Measurements from ENCODE around the gene IQGAP2. TPM values are rescaled to one million over a fixed set of nuclear protein-coding genes. Genes with fewer than 3 reads are reported as not detected.
"Not testable (repeated sequence)": the region's sequence is repeated elsewhere in the genome, so short reads cannot be mapped to it uniquely, and the experiment has no call there.

The IQGAP2 gene
- total RNA-seq, 1 donor from 2014 or later, result 4.0 TPM

DNA sequence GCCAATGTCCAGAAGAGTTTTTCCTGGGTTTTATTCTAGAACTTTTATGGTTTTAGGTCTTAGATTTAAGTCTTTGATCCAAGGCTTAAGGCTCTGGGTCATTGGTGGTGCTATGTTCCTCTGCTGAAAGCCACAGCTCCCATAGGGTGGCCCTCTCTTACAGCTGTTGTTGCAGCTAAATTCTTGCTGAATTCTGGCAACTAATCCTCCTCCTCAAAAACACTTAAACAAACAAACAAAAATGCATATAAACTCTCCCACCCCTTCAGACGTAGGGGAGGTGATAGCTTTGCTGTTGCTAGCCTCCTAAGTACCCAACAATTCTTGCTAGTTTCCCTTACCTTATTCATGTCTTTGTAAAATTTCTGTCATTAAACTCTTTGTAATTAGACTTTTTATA, 30.2 kb downstream of the IQGAP2 start:
- TF ChIP-seq, protein P1, sequence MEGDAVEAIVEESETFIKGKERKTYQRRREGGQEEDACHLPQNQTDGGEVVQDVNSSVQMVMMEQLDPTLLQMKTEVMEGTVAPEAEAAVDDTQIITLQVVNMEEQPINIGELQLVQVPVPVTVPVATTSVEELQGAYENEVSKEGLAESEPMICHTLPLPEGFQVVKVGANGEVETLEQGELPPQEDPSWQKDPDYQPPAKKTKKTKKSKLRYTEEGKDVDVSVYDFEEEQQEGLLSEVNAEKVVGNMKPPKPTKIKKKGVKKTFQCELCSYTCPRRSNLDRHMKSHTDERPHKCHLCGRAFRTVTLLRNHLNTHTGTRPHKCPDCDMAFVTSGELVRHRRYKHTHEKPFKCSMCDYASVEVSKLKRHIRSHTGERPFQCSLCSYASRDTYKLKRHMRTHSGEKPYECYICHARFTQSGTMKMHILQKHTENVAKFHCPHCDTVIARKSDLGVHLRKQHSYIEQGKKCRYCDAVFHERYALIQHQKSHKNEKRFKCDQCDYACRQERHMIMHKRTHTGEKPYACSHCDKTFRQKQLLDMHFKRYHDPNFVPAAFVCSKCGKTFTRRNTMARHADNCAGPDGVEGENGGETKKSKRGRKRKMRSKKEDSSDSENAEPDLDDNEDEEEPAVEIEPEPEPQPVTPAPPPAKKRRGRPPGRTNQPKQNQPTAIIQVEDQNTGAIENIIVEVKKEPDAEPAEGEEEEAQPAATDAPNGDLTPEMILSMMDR (IDR thresholded peaks at IDR 0.05; ENCODE audit: insufficient read depth, low read length, poor library complexity, severe bottlenecking), result no peak
- no peak for DNase-seq (ENCODE audit: low read depth)
- H3K27me3 ChIP-seq (ENCODE audit: control insufficient read depth, insufficient read depth, low read length), result no peaks in the 10 kb centered on the region
- H3K36me3 ChIP-seq (ENCODE audit: control insufficient read depth, insufficient read depth, low read length), result no peaks in the 10 kb centered on the region
- H3K4me3 ChIP-seq (ENCODE audit: low read depth, low read length), result no peak overlapping the region

DNA sequence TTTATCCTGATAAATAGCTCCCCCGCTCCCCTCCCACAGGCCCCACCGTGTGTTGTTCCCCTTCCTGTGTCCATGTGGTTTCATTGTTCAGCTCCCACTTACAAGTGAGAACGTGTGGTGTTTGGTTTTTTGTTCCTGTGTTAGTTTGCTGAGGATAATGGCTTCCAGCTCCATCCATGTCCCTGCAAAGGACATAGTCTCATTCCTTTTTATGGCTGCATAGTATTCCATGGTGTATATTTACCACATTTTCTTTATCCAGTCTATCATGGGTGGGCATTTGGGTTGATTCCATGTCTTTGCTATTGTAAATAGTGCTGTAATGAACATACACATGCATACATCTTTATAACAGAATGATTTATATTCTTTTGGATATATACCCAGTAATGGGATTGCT, 34.4 kb downstream of the IQGAP2 start:
- not testable (repeated sequence) for H3K4me3 ChIP-seq (ENCODE audit: low read depth, low read length); DNase-seq (ENCODE audit: low read depth); H3K36me3 ChIP-seq (ENCODE audit: control insufficient read depth, insufficient read depth, low read length); H3K27me3 ChIP-seq (ENCODE audit: control insufficient read depth, insufficient read depth, low read length)

DNA sequence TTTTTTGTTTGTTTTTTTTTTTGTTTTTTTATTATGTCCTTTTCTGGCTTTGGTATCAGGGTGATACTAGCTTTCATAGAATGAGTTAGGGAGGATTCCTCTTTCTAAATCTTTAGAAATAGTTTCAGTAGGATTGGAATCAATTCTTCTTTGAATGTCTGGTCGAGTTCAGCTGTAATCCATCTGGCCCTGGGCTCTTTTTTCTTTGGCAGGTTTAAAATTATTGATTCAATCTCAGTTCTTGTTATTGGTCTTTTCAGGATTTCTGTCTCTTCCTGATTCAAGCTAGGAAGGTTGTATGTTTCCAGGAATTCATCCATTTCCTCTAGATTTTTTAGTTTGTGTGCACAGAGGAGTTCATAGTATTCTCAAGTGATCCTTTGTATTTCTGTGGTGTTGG, 34.9 kb downstream of the IQGAP2 start:
- no peak for DNase-seq (ENCODE audit: low read depth)
- H3K36me3 ChIP-seq (ENCODE audit: control insufficient read depth, insufficient read depth, low read length), result no peaks in the 10 kb centered on the region
- H3K27me3 ChIP-seq (ENCODE audit: control insufficient read depth, insufficient read depth, low read length), result no peaks in the 10 kb centered on the region
- no peak overlapping the region for H3K4me3 ChIP-seq (ENCODE audit: low read depth, low read length)
- TF ChIP-seq, protein P1 (IDR thresholded peaks at IDR 0.05; ENCODE audit: insufficient read depth, low read length, poor library complexity, severe bottlenecking), result no peak

DNA sequence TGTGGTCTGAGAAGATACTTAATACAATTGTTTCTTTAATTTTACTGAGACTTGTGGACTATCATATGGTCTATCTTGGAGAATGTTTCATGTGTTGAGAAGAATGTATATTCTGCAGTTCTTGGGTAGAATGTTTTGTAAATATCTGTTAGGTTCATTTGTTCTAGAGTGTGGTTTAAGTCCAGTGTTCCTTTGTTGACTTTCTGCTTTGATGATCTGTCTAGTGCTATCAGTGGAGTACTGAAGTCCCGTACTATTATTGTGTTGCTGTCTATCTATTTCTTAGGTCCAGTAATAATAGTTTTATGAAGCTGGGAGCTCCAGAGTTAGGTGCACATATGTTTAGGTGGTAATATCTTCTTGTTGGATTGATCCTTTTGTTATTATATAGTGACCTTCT, 36.1 kb downstream of the IQGAP2 start:
- H3K27me3 ChIP-seq (ENCODE audit: control insufficient read depth, insufficient read depth, low read length), result no peaks in the 10 kb centered on the region
- H3K36me3 ChIP-seq (ENCODE audit: control insufficient read depth, insufficient read depth, low read length), result no peaks in the 10 kb centered on the region
- H3K4me3 ChIP-seq (ENCODE audit: low read depth, low read length), result no peak overlapping the region
- TF ChIP-seq, protein P1 (IDR thresholded peaks at IDR 0.05; ENCODE audit: insufficient read depth, low read length, poor library complexity, severe bottlenecking), result no peak
- DNase-seq (ENCODE audit: low read depth), result no peak

DNA sequence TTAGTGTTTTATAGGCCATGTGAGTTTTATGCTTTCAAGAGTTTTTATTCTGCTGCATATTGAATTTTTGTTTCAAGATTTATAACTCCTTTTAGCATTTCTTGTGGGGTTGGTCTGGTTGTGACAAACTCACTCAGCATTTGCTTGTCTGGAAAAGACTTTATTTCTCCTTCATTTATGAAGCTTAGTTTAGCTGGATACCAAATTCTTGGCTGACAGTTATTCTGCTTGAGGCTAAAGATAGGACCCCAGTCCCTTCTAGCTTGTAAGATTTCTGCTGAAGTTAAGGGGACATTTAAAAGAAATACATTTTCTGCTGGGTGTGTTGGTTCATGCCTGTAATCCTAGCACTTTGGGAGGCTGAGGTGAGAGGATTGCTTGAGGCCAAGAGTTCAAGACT, 36.8 kb downstream of the IQGAP2 start:
- Histone ChIP-seq H3K4me3 (ENCODE audit: low read depth, low read length) (no peak overlapping the region), H3K27me3 (ENCODE audit: control insufficient read depth, insufficient read depth, low read length) (no peaks in the 10 kb centered on the region), H3K36me3 (ENCODE audit: control insufficient read depth, insufficient read depth, low read length) (no peaks in the 10 kb centered on the region)
- no peak for DNase-seq (ENCODE audit: low read depth)
- TF ChIP-seq, protein P1 (IDR thresholded peaks at IDR 0.05; ENCODE audit: insufficient read depth, low read length, poor library complexity, severe bottlenecking), result no peak

DNA sequence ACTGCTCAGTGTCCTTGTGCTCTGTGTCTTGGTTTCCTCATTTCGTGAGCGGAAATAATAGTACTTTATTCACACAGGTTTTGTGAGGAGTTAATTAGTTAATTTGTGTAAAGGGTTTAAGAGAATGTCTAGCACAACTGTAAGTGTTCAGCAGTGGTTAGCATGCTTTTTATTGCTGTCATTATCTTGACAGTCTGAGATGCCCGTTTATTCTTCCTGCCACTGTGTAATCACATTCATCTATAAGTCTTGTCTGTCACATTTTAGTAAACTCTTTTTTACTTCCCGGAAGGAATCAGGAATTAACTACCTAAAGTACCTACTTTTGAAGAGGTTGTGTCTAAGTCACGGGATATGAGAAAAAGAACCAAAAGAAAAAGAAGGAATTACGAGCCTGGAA, 38.0 kb downstream of the IQGAP2 start:
- TF ChIP-seq, protein P1 (IDR thresholded peaks at IDR 0.05; ENCODE audit: insufficient read depth, low read length, poor library complexity, severe bottlenecking), result no peak
- Histone ChIP-seq H3K27me3 (ENCODE audit: control insufficient read depth, insufficient read depth, low read length) (no peaks in the 10 kb centered on the region), H3K36me3 (ENCODE audit: control insufficient read depth, insufficient read depth, low read length) (no peaks in the 10 kb centered on the region)

More for the DNA sequence above, 38.0 kb downstream of the IQGAP2 start:
- DNase-seq (ENCODE audit: low read depth), result no peak
- H3K4me3 ChIP-seq (ENCODE audit: low read depth, low read length), result no peak overlapping the region

Measured in kidney epithelial cell (primary cell).